HG02588 (cell line): ENCODE results near the gene GATA5.
"Not testable (repeated sequence)": the region's sequence is repeated elsewhere in the genome, so short reads cannot be mapped to it uniquely, and the experiment has no call there.

Experiments
- ATAC-seq: cut with Tn5 transposase; IDR thresholded peaks from one replicate; pipeline ENCODE4 v1.9.1; 2021; ENCODE audit warnings: mild to moderate bottlenecking, moderate library complexity; ENCODE audit not compliant: unreplicated experiment

GATA5 gene

DNA sequence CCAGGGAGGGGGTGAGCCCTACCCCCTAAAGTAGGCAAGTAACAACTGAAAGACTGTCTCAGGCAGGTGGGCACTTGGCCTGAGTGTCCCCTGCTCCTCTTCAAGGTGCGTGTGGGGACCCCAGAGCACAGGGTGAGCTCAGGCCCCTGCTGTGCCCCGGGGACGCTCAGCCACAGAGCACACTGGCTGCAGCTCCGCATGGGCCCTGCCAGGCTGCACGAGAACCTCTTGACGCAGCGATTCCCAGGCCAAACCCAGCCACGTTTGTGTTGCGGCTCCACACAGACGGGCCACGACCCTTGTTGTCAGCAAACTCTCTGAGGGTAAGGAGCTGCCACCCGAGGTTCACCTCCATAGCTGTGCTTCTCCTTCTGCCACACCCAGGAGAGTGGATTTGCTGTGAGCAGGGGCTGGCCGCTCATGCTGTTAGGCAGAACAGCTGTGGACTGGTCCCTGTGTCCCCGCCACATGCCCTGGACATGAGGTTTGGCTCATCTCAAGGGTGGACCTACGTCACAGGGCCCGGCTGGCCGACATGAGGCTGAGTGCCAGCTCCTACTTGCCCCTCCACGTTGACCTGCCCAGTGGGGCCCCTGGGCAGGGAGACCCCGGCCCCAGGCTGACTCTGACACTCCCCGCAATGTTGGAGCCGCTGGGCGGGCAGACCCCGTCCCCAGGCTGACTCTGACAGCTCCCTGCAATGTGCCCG, 29.7 kb upstream of the GATA5 start:
- ATAC-seq: no peak

DNA sequence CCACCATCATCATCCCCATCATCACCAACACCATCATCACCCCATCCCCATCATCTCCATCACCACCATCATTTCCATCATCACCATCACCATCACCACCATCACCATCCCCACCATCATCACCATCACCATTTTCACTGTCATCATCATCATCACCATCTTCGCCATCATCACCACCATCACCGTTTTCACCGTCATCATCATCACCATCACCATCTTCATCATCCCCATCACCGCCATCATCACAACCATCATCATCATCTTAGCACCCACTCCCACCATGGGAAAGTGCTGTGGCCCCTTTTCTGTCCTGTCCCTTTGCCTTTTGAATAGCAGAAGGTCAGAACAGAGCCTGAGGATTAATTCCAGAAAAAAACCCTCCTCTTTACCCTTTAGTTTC, 28.5 kb upstream of the GATA5 start:
- no peak for ATAC-seq

DNA sequence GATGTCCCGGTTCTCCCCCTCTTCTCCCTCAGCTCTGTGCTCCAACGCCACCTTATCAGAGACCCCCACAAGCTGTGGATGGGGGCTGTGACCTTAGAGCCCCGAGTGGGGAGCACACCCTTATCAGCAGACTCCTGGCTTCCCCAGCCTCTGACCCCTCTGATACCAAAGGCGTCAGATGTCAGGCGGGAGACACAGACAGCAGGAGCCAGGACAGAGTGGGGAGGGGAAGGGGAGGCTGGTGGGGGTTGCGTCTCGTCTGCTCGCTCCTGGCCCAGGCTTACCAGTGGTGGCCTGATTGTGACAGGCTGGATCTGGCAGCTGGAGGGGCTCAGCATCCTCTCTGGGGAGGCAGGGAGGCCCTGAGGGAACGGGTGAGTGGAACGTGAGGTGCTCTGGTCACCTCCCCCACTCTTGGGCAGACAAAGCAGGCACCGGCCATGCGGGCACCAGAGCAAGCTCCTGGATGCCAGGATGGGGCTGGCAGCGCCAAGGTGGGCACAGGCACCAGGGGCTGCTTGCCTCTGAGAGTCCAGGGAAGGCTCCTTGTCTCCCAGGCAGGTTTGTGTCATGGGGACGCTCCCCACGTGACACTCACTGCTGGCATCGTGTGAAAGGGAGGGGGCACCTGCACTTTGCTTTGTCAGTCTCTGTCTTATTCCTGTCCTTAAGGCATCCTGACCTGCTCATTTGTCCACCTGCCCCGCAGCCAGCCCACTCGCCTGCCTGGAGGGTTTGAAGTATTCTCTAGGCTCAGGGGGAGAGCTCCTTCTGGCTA, 27.8 kb upstream of the GATA5 start:
- ATAC-seq: no peak

DNA sequence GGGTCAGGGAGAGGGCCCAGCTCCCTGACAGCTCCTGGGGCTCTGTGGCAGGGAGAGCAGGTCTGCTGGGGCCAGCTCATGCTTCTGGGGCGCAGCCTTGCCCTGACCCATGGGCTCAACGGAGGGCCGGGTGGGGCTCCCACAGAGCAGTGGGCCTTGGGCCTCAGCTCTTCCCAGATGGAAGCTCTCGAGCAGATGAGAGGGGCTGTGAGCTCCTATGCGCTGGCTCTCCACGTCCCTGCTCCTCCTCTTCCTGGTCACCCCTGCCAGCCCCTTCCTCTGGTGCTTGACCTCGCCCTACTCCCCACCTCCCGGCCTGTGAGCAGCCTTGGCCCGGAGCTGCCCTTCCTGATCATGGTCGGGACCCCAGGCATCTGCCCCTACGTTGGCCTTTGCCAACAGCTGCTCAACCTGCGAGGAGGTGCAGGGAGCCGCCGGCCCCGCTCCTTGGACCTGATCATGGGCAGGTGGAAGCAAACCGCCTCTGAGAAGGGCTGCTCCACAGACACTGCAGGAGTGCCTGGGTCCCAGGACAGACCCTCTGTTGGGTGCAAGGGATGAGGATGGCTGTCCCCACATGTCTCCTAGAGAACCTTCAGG, 26.8 kb upstream of the GATA5 start:
- no peak for ATAC-seq

DNA sequence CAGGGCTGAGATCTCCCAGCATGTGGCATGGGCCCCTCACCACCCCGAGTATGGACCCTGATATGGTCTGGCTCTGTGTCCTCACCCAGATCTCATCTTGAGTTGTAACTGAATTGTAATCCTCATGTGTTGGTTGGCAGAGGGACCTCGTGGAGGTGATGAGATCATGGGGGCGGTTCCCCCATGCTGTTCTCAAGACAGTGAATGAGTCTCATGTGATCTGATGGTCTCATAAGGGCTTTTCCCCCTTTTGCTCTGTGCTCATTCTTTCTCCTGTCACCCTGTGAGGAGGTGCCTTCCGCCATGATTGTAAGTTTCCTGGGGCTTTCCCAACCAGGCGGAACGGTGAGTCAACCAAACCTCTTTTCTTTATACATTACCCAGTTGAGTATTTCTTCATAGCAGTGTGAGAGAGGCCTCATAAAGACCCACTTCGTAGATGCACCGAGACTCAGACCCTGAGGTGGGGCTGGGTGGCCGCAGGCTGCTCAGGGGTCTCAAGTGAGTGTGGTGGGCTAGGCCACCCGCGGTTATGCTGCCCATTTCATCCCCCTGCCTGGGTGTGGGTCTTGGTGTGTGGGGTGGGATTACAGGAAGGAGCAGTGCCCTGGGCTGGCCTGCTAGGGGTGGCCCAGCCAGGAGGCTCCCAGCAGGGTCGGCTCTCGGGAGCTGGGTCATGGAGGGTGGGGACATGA, 26.2 kb upstream of the GATA5 start:
- ATAC-seq: peak; percentile 51

DNA sequence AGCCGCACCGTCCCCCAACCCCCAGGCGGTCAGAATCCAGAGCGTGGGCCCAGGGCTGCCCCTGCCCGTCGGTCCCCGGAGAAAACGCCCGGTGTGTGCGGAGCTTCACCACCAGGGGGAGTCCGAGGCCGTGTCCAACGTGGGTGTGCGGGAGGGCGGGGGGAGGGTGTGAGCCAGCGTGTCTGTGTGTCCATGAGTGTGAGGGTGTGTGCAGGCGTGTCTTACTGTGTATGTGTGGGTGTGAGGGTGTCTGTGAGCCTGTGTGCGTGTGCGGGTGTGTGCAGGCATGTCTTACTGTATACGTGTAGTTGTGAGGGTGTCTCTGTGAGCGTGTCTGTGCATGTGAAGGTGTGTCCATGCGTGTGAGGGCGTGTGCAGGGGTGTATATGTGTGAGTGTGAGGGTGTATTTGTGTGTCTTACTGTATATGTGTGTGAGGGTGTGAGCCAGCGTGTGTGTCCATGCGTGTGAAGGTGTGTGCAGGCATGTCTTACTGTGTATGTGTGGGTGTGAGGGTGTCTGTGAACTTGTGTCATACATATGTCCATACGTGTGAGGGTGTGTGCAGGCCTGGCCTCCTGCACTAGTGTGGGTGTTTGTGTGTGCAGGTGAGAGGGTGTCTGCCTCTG, 24.6 kb upstream of the GATA5 start:
- ATAC-seq: no peak

DNA sequence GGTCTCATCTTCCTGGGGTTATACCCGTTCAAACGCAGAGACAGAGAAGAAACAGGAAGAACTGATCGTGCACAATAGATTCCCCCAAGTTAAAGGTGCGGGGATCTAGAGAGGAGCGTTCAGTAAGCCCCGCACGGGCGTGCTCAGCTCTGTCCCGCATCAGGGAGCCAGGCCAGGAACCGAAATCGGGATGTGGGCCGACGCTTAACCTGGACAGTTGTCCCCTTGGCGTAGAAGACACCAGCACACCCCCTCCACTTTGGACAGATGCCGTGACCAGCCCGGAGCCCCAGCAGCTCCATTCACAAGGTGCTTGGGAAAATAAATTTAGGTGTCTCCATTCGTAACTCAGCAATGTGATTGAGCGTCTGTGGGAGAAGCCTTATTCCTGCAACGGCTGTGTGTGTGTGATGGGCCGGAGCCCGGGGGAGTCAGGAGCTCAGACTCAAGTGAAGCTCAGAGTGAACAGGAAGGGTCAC, 24.0 kb upstream of the GATA5 start:
- no peak for ATAC-seq

DNA sequence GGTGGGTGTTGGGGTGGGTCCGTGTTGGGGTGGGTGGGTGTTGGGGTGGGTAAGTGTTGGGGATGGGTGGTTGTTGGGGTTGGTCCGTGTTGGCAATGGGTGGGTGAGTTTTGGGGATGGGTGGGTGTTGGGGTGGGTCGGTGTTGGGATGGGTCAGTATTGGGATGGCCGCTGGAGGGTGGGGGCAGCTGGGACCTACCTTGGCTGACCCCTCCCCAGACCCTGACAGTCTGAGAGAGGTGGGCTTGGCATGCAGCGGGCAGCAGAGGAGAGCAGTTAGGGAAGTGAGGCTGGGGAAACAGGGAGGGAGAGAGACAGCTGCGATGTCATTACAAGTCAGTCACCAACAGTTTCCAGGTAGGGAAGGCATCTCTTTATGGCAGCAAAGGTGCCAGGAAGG, 23.1 kb upstream of the GATA5 start:
- ATAC-seq: no peak

DNA sequence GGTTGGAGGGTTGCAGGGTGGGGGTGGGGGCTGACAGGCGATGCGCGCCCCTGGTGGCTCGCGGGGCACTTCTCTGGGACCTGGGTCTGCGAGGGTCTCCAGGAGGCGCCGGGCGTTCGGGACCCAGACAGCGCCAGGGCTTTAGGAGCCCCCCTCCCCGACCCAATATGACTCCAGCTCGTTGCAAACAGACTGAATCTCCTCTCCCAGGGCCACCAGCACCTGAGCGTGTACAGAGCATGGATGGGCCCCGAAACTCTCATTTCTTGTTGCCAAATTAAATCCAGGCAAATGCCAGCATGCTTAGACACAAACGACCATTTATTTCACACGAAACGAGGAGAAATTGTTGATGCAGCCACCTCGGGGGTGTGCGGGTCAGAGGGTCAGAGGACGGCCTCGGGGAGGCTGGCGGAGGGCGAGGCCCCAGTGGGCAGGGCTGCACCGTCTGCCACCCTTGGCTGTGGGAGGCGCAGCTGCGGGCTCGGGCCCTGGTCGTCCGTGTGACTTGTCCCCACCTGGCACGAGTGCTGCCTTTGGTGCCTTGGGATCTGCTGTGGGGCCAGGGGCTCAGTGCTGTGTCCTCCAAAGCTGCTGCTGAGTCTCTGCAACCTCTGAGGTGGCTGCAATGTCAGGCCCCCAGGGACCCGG, 20.9 kb upstream of the GATA5 start:
- ATAC-seq: no peak

DNA sequence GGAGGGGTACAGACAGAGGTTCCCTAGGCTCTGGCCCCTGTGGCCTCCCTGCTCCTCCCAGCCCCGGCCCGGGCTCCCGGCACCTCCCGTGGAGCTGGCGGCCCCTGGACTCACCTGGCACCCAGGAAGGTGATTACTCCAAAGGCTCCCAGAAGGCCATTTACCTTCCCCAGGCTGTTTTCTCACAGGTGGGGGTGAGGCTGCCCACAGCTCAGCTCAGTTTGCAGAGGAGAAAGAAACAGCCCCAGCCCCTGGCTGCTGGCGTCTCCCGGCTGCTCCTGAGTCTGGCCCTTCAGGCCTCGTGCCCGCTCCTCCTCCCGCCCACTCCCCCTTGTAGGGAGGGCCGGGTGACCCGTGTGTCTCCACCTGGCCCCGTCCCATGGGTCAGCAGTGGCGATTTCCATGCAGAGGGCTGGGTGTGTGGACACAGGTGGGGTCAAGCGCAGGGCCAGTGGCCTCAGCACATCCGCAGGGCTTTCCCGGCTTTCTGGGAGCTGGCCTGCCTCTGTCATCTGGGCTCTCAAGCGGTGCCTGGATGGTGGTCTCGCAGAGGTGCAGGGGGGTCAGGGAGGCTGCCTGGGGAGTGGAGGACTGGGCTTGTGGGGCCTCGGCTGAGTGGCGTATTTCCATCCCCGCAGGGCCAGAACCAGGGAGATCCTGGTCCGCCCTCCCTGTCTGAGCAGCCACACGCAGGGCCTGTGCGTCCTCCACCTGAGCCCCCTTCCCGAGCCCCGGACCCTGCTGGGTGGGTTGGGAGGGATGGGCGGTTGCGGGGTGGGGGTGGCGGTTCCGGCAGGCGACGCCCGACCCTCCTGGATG, 20.2 kb upstream of the GATA5 start:
- ATAC-seq: no peak

DNA sequence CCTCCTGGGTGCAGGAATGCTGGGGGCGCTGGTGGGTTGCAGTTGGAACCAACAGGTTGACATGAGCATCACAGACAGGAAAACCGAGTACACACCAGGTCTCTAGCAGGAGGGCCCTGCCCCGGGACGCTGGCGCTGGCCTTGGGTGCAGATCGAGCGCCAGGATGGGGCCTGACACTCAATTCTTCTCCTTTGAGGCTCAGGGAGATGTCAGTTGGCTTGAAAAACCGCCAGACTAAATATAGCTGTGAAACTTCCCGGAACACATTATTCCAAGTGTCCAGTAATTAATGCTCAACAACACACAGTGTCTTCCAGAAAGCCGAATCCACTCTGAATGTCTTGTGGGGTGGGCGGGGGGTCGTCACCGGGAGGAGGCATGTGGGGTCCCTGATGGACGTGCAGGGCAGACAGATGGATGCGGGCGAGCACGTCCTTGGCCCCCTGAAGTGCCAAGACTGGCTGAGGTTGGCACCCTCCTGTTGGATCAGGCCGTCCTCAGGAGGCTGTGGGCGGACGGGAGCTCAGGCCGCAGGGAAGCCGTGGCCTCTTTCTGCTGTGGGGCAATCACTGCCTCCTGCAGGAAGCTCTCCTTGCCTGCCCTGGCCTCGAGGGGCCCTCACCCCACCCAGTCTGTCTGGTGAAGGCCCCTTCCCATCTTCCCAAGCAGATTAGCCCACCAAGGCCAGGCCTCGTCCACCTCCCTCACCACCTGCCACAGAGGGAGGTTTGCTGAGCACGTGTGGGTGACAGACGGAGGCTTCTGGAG, 19.4 kb upstream of the GATA5 start:
- ATAC-seq: no peak

DNA sequence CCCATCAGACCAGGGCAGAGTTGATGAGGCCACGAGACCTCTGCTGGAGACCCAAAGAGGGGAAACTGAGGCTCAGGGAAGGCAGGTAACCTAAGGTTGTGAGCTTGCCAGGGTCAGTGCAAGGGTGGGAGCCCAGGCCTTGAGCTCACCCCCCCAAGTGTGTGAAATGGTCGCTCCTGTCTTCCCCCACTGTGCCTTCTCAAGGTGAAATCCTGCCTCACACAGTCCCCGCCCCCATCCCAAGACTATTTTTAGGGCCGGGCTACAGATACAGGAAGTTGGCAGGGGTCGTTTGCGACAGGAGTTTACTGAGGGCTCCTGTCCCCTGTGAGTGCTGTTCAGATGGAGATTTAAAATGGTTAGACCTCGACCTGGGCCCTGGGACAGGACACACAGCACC, 18.7 kb upstream of the GATA5 start:
- no peak for ATAC-seq

DNA sequence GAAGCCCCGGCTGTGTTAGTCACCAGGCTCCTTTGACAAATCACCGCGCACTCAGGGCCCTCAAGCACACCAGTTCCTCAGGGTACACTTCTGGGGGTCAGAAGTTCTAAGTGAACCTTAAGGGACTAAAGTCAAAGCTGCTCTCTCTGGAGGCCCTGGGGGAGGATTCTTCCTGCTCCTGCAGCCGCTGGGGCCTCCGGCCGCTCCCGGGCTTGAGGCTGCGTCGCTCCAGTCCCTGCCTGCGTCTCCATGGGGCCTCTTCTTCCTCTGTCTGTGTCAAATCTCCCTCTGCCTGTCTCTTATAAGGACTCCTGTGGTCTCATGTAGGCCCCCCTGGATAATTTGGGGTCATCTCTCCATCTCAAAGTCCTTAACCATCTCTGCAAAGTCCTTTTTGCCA, 18.1 kb upstream of the GATA5 start:
- no peak for ATAC-seq

DNA sequence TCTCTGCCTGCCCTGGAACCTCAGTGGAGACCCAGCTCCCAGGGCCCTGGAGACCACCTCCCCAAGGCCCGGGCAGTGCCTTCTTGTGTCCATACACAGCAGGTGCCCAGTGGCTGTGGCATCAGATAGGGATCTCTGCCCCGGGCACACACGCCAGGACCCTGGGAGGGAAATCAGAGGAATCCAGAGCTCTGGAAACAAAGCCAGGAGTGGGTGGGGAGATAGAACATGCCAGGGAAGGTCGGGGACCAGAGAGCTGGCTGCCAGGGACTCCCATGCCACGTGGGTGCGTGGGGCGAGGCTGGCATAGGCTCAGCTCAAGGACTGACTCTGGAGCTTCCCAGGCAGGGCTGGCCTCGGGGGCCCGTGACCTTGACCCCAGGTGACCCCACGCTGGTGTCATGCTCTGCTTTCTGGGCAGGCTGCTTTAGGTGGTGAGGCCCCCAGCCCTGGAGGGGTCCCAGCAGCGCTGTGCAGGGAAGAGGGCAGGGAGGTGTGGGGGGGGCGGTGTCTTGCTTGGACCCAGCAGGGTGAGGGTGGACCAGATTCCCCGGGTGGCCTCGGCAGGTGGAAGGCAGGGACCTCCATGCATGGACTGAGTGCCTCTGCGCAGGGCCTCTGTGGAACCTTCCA, 17.6 kb upstream of the GATA5 start:
- ATAC-seq: no peak

DNA sequence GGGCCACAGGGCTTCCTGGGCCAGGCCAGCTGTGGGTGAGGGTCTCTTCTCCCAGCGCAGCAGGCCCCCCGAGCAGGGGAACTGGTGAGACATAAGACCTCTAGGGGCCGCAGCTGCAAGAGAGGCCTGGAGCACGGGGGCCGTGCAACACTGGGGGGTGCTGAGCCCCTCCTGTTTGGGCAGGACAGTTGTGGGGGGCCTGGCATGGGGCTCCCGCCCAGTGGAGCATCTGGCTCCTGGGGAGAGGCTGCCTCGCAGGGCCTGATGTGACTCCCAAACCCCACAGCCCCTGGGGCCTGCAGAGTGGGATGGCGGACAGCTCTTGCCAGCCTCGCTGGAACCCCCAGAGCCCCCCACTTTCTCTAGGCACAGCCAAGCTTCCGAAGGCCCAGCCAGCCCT, 16.9 kb upstream of the GATA5 start:
- ATAC-seq: no peak

DNA sequence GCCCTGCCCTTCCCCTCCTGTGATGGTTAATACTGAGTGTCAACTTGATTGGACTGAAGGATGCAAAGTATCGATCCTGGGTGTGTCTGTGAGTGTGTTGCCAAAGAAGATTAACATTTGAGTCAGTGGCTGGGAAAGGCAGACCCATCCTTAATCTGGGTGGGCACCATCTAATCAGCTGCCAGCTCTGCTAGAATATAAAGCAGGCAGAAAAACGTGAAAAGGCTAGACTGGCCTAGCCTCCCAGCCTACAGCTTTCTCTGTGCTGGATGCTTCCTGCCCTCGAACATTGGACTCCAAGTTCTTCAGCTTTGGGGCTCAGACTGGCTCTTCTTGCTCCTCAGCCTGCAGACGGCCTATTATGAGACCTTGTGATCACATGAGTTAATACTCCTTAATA, 15.0 kb upstream of the GATA5 start:
- not testable (repeated sequence) for ATAC-seq

DNA sequence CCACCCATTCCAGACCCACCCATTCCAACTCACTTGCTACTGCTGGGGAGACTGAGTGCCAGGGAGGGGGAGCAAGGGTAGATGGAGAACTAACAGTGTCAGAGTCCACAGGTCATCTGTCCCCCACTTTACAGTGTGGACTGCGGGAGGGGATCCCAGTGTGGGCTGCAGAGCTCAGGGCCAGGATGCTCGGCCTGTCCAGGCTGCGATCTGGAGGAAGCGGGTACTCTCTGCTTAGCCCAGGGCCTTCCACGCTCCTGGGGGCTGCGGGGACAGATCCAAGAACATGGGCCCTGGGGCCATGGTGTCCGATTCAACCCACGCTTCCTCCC, 14.1 kb upstream of the GATA5 start:
- ATAC-seq: no peak

DNA sequence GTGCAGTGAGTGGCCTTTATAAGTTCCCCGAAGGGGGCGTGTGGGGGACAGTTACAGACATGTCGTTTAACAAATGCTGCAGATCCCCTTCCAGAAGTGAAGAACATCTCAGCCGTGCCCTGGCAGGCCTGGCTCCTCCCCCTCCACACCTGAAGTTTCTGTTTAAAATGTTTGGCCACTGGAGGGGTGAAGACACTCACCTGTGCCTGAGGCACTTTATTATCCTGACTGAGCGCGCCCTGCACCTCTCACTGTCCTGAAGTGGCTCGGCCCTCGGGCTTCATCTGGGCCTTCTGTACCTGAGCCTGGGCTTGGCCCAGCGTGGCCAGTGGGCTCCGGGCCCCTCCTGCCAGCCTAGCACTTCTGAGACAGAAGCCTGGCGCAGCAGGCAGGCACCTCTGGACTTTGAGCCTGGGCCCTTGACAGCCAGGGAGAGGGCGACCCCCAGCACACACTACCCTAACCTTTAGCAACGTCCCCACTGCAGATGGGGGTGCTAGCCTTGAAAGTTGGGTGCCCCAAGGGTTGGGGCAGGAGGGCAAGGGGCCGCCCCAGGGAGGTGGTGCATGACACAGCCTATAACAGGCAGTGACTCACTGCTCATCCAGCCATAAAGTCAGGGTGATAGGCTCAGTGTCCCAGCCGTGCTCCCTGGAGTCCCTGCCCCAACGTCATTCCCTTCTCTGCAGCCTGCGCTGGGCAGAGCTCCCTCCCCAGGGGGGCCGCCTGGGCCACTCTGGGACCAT, 13.6 kb upstream of the GATA5 start:
- no peak for ATAC-seq
